Sigmoid colon (tissue), 4 donors: ENCODE data around the gene TEKT5.

ENCODE experiments used
- CTCF ChIP-seq, 4 experiments: fragments of 450-650 bp in 3 of 4; fragments of 200-600 bp in 1 of 4; IDR thresholded peaks; one replicate each; pipeline ENCODE4 v1.5.1; 2016 to 2019; ENCODE audit warnings: antibody characterized with exemption in 4 of 4, mild to moderate bottlenecking in 3 of 4, moderate library complexity in 2 of 4
- EP300 ChIP-seq, 4 donors: sonication (generic); formaldehyde crosslinking; IDR thresholded peaks; one replicate each; pipeline ENCODE4 v1.6.1; 2017; ENCODE audit warnings: antibody characterized with exemption in 4 of 4
- POLR2A ChIP-seq, 2 donors: fragments of 450-650 bp; IDR thresholded peaks; one replicate each; pipeline ENCODE4 v1.6.1; 2016; ENCODE audit warnings: antibody characterized with exemption in 2 of 2, mild to moderate bottlenecking in 2 of 2, moderate library complexity in 2 of 2
- POLR2AphosphoS5 ChIP-seq, 4 donors: sonication (generic); formaldehyde crosslinking; IDR thresholded peaks; one replicate each; pipeline ENCODE4 v1.6.1; 2017; ENCODE audit warnings: antibody characterized with exemption in 4 of 4

GRCh38 chr16:10640934-10641333 is 53.8 kb downstream of the TEKT5 start:
- TF ChIP-seq CTCF (IDR thresholded peaks at IDR 0.05) (no peak), POLR2A (IDR thresholded peaks at IDR 0.05) (no peak), POLR2AphosphoS5 (IDR thresholded peaks at IDR 0.05) (no peak), EP300 (IDR thresholded peaks at IDR 0.05) (no peak)
